ENCODE results near the gene OGN.

OGN gene

GRCh38 chr9:92402826-92403745, 1.3 kb downstream of the OGN start:
- DNase-seq = no peak

GRCh38 chr9:92402360-92402759, 2.0 kb downstream of the OGN start:
- no peak for DNase-seq

- DNase-seq = no peak
Measured at GRCh38 chr9:92397853-92398252, 6.5 kb downstream of the OGN start.

DNA sequence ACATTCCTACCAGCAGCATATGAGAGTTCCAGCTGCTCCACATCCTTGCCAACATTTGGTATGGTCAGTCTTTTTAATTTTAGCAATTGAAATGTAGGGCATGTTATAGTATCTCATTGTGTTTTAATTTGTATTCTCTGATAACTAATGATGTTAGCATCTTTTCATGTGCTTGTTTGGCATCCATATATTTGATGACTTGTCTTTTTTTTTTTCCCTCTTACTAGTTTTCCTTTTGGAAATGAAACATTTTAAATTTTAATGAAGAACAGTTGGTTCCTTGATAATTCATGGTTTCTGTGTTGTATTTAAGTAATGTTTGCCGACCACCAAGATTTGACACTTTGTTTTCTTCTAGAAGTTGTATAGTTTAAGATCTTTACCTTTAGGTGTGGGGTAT, 8.8 kb downstream of the OGN start:
- DNase-seq = no peak

DNA sequence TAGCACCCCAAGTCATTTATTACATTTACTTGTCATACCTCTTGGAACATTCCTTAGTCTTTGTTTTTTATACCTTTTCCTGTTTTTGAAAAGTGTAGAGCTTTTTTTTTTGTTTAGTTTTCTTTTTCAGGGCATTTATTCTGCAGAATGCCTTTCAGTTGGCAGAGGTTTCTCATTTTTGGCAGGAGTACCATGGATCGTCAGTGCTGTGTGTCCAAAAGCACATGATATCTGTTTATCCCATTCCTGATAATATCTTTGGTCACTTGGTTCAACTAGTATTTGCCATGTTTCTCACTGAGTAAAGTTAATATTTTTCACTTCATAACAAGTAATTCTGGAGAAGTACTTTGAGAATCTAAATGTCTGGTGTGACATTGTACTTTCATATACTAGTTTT, 10.7 kb downstream of the OGN start:
- no peak for DNase-seq

GRCh38 chr9:92392690-92393089, 11.7 kb downstream of the OGN start:
- no peak for DNase-seq

DNA sequence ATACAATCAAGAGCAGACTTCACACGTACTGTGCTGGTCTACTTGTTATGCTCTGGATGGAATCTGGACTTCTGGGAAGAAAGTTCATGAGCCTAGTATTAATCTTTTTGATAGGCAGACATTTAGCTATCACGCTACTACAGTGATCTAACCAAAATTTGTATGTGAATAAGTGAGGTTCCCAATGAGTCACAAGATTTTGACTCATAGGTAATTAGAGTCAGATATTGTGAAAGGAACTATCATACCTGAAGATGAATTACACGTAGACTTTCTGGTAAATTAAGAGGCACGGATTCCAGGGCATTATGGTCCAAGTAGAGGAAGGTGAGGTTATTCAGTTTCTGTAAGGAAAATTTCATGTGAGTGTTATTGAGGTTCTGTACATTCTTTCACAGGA, 18.4 kb downstream of the OGN start:
- no peak for DNase-seq

GRCh38 chr9:92385477-92385876, 18.9 kb downstream of the OGN start:
- no peak for DNase-seq

- no peak for DNase-seq
Measured at GRCh38 chr9:92385001-92385400, 19.4 kb downstream of the OGN start.

DNA sequence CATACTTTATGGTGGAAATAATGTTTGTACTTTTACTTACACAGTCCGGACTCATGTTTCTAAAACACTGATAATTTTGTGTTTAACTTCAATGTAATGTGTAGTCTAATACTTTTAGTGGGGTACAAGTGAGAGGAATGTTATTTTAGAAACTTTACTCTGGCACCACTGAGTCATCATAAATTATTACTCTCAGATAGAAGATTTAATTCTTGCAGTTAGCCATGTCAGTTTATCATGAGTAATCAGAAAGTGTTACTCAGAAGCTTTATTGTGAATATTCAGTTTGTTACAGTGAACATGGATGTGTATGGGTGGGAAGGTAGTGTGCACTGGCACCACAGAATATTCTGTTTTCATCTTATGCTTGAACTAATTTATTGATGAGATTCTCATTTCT, 20.0 kb downstream of the OGN start:
- no peak for DNase-seq

DNA sequence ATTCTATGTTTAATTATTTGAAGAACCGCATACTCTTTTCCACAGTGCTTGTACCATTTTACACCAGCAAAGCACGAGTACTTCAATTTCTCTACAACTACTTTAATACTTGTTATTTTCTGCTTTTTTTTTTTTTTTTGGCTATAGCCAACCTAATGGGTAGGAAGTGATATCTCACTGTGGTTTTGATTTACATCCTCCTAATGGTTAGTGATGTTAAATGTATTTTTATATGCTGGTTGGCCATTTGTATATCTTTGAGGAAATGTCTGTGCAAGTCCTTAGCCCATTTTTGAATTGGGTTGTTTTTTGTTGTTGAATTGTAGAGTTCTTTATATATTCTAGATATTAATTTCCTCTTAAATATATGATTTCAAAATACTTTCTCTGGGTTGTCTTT, 22.6 kb downstream of the OGN start:
- no peak for DNase-seq

- DNase-seq = no peak
Measured at GRCh38 chr9:92380603-92381002, 23.8 kb downstream of the OGN start.

DNA sequence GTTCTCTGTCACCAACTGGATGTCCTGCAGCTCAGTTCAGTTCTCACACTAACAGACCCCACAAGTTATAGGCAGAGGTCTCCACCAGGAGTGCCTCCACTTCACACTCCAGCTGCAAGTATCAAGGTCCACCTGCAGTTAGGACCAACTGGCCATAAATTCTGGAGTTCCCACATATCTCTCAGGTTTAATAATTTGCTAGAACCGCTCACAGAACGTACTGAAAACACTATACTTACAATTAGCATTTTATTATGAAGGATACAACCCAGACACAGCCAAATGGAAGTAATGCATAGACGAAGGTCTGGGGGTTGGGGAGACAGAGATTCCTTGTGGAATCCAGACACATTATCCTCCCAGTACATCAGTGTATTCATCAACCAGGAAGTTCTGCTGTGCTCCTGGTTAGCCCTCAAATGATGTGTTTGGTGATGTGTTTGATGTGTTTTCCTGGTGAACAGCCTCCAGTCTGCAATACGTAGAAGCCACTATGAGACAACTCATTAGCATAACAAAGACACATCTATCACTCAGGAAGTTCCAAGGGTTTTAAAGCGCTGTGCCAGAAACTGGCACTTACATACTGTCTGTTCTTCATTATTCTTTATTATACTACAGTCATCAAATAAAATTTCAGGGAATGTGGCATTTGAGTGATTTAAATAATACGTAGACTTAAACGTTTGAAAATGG, 25.4 kb downstream of the OGN start:
- no peak for DNase-seq

DNA sequence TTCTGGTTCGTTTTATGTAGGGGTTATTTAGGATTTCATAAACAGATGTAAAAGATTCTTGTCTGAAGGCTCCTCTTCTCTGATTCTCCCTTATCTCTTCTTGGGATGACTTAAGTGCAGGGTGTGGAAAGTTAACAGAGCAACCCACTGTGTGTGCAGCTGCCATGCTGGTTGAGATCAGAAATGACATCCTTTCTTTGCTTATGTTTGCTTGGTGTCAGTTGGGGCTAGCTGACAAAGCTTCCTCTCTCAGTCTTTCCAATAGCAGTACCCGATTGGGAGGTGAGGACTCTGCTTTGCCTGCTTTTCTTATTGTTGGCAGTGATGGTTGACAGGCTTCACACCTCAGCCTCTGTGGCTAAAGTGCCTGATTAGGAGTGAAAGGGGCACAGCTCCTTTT, 26.5 kb downstream of the OGN start:
- DNase-seq = no peak

GRCh38 chr9:92373167-92373566, 31.2 kb downstream of the OGN start:
- DNase-seq = no peak

- no peak for DNase-seq
Measured at GRCh38 chr9:92369075-92369474, 35.3 kb downstream of the OGN start.

GRCh38 chr9:92360083-92360482, 44.3 kb downstream of the OGN start:
- DNase-seq = no peak

DNA sequence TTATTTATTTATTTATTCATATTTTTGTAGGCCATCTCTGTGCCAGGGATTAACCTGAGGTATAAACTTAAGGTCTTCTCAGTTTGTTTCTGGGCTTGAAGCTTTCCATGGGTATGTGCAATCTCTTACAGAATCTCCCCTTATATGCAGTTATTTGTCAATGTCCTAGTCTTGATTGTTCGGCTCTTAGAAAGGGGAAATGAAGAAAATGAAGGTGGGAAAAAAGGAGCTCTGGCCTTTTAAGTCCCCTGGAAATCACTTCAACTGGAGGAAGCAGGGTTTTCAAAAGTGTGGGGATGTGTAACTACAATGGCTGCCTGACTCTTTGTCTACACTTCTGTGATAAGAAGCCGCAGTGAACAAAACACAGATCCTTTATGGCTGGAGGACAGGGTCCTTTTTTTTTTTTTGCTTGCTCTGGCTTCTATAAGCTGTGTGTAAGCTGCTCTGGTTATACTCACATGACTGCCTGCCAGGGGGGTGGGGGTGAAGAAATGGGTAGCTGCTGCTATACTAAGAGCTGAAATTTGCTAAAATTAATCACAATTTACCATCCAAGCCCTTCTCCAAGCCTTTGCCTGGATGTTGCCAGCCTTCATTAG, 44.9 kb downstream of the OGN start:
- no peak for DNase-seq

DNA sequence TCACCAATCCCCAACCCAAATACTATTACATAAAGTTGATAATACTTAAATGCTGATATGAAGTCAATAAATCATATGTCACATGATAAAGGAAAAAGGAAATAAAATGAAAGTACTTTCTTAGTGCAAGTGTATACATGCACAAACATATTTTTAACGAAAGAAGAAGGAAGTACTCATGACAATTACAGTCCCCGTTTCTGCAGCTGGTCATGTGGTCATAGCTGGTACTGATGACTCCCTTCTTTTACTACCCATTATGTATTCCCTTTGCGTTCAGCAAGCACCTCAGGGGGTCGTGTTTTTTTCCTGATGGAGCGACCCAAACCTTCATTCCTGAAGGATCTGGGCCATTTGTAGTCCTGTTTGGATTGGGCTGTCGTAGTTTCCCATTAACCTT, 51.3 kb downstream of the OGN start:
- DNase-seq = no peak

DNA sequence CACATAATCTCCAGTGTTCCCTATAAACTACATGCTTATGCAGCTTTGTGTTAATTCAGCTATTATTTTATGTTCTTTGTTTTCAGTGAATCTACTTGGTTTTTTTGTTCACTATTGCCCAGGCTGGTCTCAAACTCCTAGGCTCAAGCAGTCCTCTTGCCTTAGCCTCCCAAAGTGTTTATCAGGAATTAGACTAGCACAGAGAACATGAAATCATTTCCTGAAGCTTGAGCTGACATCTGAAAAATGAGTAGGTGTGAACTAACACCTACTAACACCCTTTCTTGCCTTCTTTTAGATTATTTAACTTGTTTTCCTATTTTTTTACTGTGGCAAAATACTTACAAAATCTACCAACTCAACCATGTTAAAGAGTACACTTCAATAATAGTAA, 53.6 kb downstream of the OGN start:
- DNase-seq = no peak

DNA sequence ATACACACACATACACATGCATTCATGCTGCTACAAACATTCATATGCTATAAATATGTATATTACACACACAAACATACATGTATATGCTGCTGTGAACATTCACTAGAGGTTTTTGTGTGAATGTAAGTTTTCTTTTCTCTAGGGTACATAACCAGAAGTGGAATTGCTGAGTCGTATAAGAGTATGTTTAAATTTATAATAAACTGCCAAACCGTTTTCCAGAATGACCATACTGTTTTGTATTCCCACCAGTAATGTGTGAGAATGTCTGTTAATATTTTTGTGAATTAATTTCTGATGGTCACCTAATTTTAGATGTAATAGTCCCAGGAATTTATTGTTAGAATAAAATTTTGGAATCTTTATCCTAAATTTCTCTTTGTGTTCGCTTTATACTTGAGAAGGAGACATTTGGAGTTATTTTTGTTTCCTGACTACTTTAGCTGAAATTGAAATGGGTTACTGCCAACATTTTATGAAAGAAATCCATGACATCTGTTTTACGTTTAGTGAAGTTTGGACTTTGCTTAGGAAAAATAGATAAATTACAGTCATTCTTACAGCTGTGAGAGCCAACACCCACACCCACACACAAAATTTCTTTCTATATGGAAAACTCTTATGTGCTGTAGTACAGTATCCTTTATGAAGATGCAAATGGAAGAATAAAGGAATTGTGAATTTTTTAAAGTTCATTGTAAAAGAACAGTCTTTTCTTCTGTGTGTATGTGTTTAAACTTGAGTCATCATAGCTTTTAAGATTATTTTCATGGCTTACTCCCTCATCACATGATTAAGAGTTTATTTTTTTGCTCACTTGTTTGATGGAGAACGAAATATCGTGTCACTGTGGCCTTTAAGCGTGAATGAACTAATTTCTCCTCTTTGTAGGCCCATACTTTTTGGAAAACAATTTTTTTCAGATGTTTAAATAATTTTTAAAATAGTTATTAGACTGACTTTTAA, 54.3 kb downstream of the OGN start:
- no peak for DNase-seq

DNA sequence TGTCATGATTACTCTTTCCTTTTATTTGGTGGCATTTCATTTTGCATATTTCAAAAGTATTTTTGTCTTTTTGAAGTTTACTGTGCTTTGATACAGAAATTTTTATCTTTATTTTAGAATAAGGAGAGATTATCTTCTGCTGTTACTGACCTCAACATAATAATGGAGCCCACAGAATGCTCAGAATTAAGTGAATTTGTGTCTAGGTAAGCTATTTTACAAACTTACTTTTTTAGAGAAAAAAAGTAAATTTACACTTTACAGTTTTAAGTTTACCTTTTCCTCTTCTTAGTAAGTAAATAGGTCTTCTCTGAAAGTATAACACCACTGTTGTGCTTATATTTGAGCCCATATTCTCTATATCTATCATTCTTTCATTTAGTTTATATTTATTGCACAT, 58.8 kb downstream of the OGN start:
- DNase-seq = no peak
